Vagina (tissue), 2 donors: ENCODE data around the gene GATD1. TPM values are rescaled to one million over a fixed set of nuclear protein-coding genes. Genes with fewer than 3 reads are reported as not detected.

Experiments used
- DNase-seq, 2 donors: peaks; one replicate each; pipeline ENCODE4 v3.0.0-alpha.2; 2017; ENCODE audit errors: extremely low spot score in 2 of 2
- H3K27ac ChIP-seq: fragments of 200-600 bp; sonication (generic); one replicate; pipeline ENCODE4 v1.5.1; 2019
- H3K27me3 ChIP-seq: fragments of 200-600 bp; sonication (generic); one replicate; pipeline ENCODE4 v1.5.1; 2019
- H3K36me3 ChIP-seq, 2 donors: fragments of 200-600 bp; sonication (generic); one replicate each; pipeline ENCODE4 v1.5.1; 2017 to 2019
- H3K4me1 ChIP-seq: fragments of 200-600 bp; sonication (generic); one replicate; pipeline ENCODE4 v1.5.1; 2019
- H3K4me3 ChIP-seq, 2 donors: fragments of 200-600 bp; sonication (generic); 1 replicate in 1 of 2; 2 replicates in 1 of 2; pipeline ENCODE4 v1.5.1; 2016 to 2019
- H3K9me3 ChIP-seq: fragments of 200-600 bp; sonication (generic); one replicate; pipeline ENCODE4 v1.5.1; 2019
- CTCF ChIP-seq, 3 experiments: fragments of 450-650 bp in 2 of 3; fragments of 200-600 bp in 1 of 3; sonication (generic) in 1 of 3; IDR thresholded peaks; one replicate each; pipeline ENCODE4 v1.5.1; 2017 to 2019; ENCODE audit warnings: antibody characterized with exemption in 3 of 3, mild to moderate bottlenecking in 2 of 3, moderate library complexity in 2 of 3
- POLR2A ChIP-seq, 2 donors: fragments of 450-650 bp; IDR thresholded peaks; one replicate each; pipeline ENCODE4 v1.6.1; 2017; ENCODE audit warnings: antibody characterized with exemption in 2 of 2, mild to moderate bottlenecking in 2 of 2, moderate library complexity in 2 of 2
- POLR2AphosphoS5 ChIP-seq, 2 donors: sonication (generic); formaldehyde crosslinking; IDR thresholded peaks; one replicate each; pipeline ENCODE4 v1.9.0; 2017; ENCODE audit warnings: antibody characterized with exemption in 2 of 2, mild to moderate bottlenecking in 2 of 2, low read depth in 1 of 2; ENCODE audit not compliant: insufficient read depth in 1 of 2
- intact Hi-C: fragments of 100-400 bp; cut with DNase I; formaldehyde crosslinking; loops from one replicate; pipeline ENCODE4 v1.15.1; 2023
- total RNA-seq: library from RNA; depleted of rRNA; stranded (reverse); fragments of >200 nt; gene quantifications from one replicate; pipeline ENCODE4 v1.2.3, GENCODE V29; 2016

GATD1 gene
- total RNA-seq, result 33.4 TPM

GRCh38 chr11:777288-778255 lies at the start of gene GATD1:
GATD1 (minus strand) TSS chr11:777487; CDS start chr11:777462, 25 bp downstream.
- Histone ChIP-seq H3K4me1 (peaks cover 41% of the 10 kb centered on the region), H3K9me3 (no peaks in the 10 kb centered on the region), H3K4me3 (peak within 1 kb of the TSS; percentile 80 to 96), H3K27ac (peak within 1 kb of the TSS; percentile 87), H3K27me3 (no peaks in the 10 kb centered on the region), H3K36me3 (no peaks in the 10 kb centered on the region)
- intact Hi-C loops, result no loop called here
- no peak for DNase-seq
- TF ChIP-seq POLR2AphosphoS5 (IDR thresholded peaks at IDR 0.05; ENCODE audit: insufficient read depth in 1 of 2, low read depth in 1 of 2) (peak in 1 of 2 donors; percentile 39), CTCF (IDR thresholded peaks at IDR 0.05) (no peak), POLR2A (IDR thresholded peaks at IDR 0.05) (peak in 1 of 2 donors; percentile 86)

GRCh38 chr11:826836-827145 lies 49.5 kb upstream of the GATD1 start:
- DNase-seq, result no peak
- intact Hi-C loops, result no loop called here
- Histone ChIP-seq H3K9me3 (no peaks in the 10 kb centered on the region), H3K27me3 (no peaks in the 10 kb centered on the region), H3K4me3 (peak overlapping the region; percentile 33 to 36), H3K36me3 (peaks cover 0 to 28% of the 10 kb centered on the region in 2 donors), H3K27ac (no peak overlapping the region), H3K4me1 (peaks cover 59% of the 10 kb centered on the region)
- TF ChIP-seq POLR2A (IDR thresholded peaks at IDR 0.05) (no peak), POLR2AphosphoS5 (IDR thresholded peaks at IDR 0.05; ENCODE audit: insufficient read depth in 1 of 2, low read depth in 1 of 2) (no peak), CTCF (IDR thresholded peaks at IDR 0.05) (no peak)

GRCh38 chr11:826227-826621 lies 48.9 kb upstream of the GATD1 start:
- Histone ChIP-seq H3K4me3 (no peak overlapping the region), H3K4me1 (peaks cover 59% of the 10 kb centered on the region), H3K36me3 (peaks cover 0 to 28% of the 10 kb centered on the region in 2 donors), H3K27me3 (no peaks in the 10 kb centered on the region), H3K27ac (no peak overlapping the region), H3K9me3 (no peaks in the 10 kb centered on the region)
- no peak for DNase-seq
- intact Hi-C loops, result no loop called here
- TF ChIP-seq CTCF (IDR thresholded peaks at IDR 0.05), result no peak

GRCh38 chr11:825366-826226 lies 48.3 kb upstream of the GATD1 start:
- Histone ChIP-seq H3K4me1 (peaks cover 59% of the 10 kb centered on the region), H3K27ac (no peak overlapping the region), H3K4me3 (no peak overlapping the region), H3K36me3 (peaks cover 0 to 28% of the 10 kb centered on the region in 2 donors), H3K9me3 (no peaks in the 10 kb centered on the region), H3K27me3 (no peaks in the 10 kb centered on the region)
- TF ChIP-seq POLR2AphosphoS5 (IDR thresholded peaks at IDR 0.05; ENCODE audit: insufficient read depth in 1 of 2, low read depth in 1 of 2) (no peak), POLR2A (IDR thresholded peaks at IDR 0.05) (no peak), CTCF (IDR thresholded peaks at IDR 0.05) (no peak)
- intact Hi-C loops, result no loop called here
- DNase-seq, result no peak
